ENCODE results near the gene LCN15.
"Not testable (repeated sequence)": the region's sequence is repeated elsewhere in the genome, so short reads cannot be mapped to it uniquely, and the experiment has no call there.

The LCN15 gene

GRCh38 chr9:136720898-136721338, 43.4 kb downstream of the LCN15 start:
- Mint-ChIP-seq H3K4me1 (peaks cover 60% of the 10 kb centered on the region), H3K4me3 (no peak overlapping the region), H3K27ac (peak overlapping the region; percentile 74), H3K27me3 (peaks cover 11% of the 10 kb centered on the region), H3K9me3 (no peaks in the 10 kb centered on the region), H3K36me3 (peaks cover 32% of the 10 kb centered on the region)
- no peak for ATAC-seq

- no peak for ATAC-seq
- Mint-ChIP-seq H3K36me3 (peaks cover 27% of the 10 kb centered on the region), H3K9me3 (no peaks in the 10 kb centered on the region), H3K27ac (peak overlapping the region; percentile 74), H3K4me1 (peaks cover 56% of the 10 kb centered on the region), H3K27me3 (peaks cover 16% of the 10 kb centered on the region), H3K4me3 (no peak overlapping the region)
Observed at GRCh38 chr9:136720251-136720897, 43.9 kb downstream of the LCN15 start.

DNA sequence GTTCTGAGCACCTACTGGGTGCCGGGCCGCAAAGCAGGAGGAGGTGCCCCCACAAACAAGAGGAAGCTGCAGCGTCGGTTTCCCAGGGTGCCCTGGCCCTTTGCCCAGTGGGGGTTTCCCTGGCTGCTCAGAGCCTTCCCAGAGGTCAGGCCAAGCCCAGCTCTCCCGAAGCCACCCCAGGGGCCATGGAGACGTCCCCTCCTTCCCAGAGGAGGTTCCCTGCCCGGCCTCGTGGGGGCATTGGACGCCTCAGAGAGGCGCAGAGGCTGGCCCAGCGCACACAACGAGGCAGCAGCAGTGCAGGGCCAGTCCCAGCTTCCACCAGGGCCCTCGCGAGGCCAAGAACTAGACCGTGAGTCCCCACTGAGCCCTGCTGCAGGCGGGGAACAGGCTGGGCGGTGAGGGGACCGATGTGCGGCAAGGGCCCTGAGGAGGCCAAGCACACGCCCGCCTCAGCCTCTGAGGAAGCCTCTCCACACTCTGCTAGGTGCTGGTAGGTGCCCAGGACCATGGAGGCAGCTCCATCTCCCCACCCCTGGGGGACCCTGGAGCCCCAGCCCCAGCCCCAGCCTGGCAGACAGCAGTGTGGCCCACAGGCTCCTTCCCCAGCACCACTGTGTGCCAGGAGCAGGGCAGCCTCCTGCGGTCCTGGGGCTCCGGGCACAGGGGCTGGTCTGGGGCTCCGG, 45.0 kb downstream of the LCN15 start:
- no peak overlapping the region for H3K4me3 Mint-ChIP-seq
- H3K27me3 Mint-ChIP-seq, result peaks cover 22% of the 10 kb centered on the region
- H3K36me3 Mint-ChIP-seq, result peaks cover 20% of the 10 kb centered on the region
- ATAC-seq, result peak; percentile 48
- no peaks in the 10 kb centered on the region for H3K9me3 Mint-ChIP-seq
- H3K4me1 Mint-ChIP-seq, result peaks cover 54% of the 10 kb centered on the region
- peak overlapping the region; percentile 58 for H3K27ac Mint-ChIP-seq

DNA sequence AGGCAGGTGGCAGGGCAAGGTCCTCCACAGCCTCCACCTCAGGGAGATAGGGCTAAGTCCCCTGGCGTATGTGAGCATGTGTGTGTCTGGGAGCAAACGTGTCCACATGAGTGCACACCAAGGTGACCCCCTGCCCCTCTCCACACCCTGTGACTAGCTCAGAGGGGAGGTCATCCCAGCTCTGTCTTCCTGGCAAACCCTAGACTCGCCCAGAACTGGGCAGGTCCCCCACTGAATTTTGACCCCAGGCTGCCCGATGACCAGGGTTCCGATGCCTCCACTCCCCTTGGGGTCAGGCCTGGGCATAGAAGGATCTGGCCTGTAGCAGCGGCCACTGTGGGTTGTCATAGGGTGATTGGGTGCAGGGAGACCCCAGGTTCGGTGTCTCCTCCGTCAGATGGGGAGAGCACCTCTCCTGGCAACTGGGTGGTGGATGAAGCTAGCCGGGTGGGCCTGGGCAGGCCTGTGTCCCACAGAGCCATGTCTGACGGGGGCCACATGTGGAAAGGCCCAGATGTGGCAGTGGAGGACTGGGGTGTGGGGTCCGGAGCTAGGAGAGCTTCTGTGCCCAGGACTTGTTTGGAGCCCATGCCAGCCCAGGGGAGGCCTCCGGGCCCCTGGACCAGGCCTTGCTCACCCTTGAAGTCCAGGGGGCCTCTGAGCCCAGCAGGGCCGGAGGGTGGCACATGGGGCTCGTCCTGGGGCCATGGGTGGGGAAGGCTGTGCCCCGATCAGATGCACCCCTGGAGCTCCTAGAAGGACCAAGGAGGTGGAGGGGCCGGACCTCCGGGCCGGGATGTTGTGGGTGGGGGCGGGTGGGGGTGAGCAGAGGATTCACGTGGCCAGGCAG, 45.7 kb downstream of the LCN15 start:
- Mint-ChIP-seq H3K4me1 (peaks cover 54% of the 10 kb centered on the region), H3K4me3 (no peak overlapping the region), H3K27me3 (peaks cover 30% of the 10 kb centered on the region), H3K36me3 (peaks cover 12% of the 10 kb centered on the region), H3K27ac (peak overlapping the region; percentile 58), H3K9me3 (no peaks in the 10 kb centered on the region)
- peak; percentile 3 for ATAC-seq

DNA sequence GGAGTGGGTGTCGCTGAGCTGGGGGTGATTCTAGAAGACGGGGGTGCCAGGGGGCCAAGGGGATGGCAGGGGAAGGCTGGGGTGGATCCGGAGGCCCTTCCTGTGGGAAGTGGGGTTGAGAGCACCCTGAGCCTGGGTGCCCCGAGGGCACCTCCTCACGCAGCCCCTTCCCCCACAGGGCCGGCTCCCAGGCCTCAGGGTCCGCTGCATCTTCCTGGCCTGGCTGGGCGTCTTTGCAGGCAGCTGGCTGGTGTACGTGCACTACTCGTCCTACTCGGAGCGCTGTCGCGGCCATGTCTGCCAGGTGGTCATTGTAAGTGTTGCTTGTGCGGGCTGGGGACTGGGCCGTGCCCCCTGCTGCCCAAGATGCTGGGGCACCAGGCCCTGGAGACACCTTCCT, 46.9 kb downstream of the LCN15 start:
- H3K4me1 Mint-ChIP-seq, result peaks cover 51% of the 10 kb centered on the region
- peaks cover 37% of the 10 kb centered on the region for H3K27me3 Mint-ChIP-seq
- no peaks in the 10 kb centered on the region for H3K9me3 Mint-ChIP-seq
- peaks cover 6% of the 10 kb centered on the region for H3K36me3 Mint-ChIP-seq
- ATAC-seq, result no peak
- H3K27ac Mint-ChIP-seq, result no peak overlapping the region
- no peak overlapping the region for H3K4me3 Mint-ChIP-seq

GRCh38 chr9:136714893-136715274, 49.4 kb downstream of the LCN15 start:
- peaks cover 41% of the 10 kb centered on the region for H3K4me1 Mint-ChIP-seq
- no peak overlapping the region for H3K4me3 Mint-ChIP-seq
- no peak for ATAC-seq

DNA sequence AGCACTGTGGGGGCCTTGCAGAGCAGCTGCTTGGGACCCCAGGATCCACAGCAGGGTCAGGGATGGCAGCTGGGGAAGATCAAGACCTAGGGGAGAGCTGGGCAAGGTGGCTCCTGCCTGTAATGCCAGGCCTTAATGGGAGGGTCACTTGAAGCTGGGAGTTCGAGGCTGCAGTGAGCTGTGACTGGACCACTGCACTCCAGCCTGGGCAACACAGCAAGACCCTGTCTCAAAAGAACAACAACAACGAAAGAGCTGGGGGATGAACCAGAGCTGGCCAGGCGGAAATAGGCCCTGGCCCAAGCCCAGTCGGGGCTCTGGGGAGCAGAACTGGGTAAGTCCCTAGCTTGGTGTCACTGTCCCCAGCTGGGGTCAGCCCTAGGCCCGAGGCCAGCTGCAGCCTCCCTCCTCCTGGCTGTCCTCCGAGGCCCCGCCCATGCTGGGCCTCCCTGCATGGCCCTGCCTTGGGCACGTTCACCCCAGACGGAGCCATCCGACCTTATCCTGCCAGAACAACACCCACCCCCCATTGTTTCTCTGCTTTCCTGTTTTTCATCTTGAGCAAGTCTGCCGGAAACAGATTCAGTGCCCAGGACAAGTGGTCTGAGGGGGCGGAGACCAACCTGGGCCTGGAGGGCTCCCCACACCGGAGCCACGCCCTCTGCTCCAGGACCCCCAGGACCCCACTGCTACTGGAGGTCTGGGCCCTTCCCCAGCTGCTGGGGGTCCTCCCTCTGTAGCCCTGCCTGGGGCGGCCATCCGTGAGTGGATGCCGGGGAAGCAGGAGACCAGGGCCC, 50.0 kb downstream of the LCN15 start:
- Mint-ChIP-seq H3K9me3 (no peaks in the 10 kb centered on the region), H3K36me3 (no peaks in the 10 kb centered on the region), H3K4me3 (no peak overlapping the region), H3K27ac (no peak overlapping the region), H3K4me1 (peaks cover 35% of the 10 kb centered on the region), H3K27me3 (peaks cover 64% of the 10 kb centered on the region)
- no peak for ATAC-seq

More at GRCh38 chr9:136714893-136715274, 49.4 kb downstream of the LCN15 start:
- H3K27ac Mint-ChIP-seq, result no peak overlapping the region
- no peaks in the 10 kb centered on the region for H3K9me3 Mint-ChIP-seq
- peaks cover 58% of the 10 kb centered on the region for H3K27me3 Mint-ChIP-seq
- no peaks in the 10 kb centered on the region for H3K36me3 Mint-ChIP-seq

- no peaks in the 10 kb centered on the region for H3K9me3 Mint-ChIP-seq
- H3K4me3 Mint-ChIP-seq, result peak overlapping the region; percentile 36
- peaks cover 64% of the 10 kb centered on the region for H3K27me3 Mint-ChIP-seq
- peaks cover 27% of the 10 kb centered on the region for H3K4me1 Mint-ChIP-seq
- H3K27ac Mint-ChIP-seq, result no peak overlapping the region
- ATAC-seq, result no peak
- H3K36me3 Mint-ChIP-seq, result no peaks in the 10 kb centered on the region
Observed at GRCh38 chr9:136713550-136713949, 50.8 kb downstream of the LCN15 start.

DNA sequence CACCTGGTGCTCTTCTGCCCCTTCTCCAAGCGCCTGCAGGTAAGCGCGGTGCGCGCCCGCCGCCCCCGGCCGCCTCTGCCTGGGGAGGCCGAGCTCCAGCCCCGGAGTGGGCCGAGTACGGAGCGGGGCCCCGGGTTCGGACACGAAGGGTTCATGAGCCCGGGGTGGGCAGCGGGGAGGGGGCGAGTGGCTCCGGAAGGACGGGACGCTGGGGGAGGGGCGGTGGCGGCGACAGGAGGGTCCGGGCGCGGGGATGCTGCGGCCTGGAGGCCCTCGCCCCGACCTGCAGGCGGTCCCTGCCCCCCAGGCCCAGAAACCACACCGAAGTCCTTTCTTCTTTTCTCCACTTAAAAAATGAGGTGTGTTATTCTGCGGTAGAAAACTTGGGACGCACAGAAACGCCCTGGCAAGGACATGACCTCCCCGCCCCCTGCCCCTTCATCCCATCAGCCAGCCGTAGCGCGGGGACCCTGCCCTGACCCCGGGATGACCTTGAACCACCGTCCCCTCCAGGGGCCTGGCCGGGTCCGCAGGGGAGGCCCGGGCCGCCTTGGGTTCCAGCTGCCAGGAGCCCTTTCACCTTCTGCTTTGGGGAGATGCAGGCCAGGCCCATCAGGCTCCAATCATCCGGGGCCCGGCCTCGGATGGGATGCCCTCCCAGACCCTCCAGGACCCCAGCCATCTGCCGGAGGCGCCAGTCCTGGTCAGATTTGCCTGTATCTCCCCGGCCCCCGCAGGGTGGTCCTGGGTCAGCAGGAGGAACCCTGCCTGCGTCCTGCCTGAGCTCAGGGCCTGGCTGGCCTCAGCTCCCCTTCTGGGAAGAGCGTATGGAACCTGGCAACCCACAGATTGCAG, 51.4 kb downstream of the LCN15 start:
- H3K4me1 Mint-ChIP-seq, result peaks cover 24% of the 10 kb centered on the region
- no peaks in the 10 kb centered on the region for H3K9me3 Mint-ChIP-seq
- ATAC-seq, result no peak
- peaks cover 64% of the 10 kb centered on the region for H3K27me3 Mint-ChIP-seq
- H3K27ac Mint-ChIP-seq, result no peak overlapping the region
- peak overlapping the region; percentile 36 for H3K4me3 Mint-ChIP-seq
- no peaks in the 10 kb centered on the region for H3K36me3 Mint-ChIP-seq

DNA sequence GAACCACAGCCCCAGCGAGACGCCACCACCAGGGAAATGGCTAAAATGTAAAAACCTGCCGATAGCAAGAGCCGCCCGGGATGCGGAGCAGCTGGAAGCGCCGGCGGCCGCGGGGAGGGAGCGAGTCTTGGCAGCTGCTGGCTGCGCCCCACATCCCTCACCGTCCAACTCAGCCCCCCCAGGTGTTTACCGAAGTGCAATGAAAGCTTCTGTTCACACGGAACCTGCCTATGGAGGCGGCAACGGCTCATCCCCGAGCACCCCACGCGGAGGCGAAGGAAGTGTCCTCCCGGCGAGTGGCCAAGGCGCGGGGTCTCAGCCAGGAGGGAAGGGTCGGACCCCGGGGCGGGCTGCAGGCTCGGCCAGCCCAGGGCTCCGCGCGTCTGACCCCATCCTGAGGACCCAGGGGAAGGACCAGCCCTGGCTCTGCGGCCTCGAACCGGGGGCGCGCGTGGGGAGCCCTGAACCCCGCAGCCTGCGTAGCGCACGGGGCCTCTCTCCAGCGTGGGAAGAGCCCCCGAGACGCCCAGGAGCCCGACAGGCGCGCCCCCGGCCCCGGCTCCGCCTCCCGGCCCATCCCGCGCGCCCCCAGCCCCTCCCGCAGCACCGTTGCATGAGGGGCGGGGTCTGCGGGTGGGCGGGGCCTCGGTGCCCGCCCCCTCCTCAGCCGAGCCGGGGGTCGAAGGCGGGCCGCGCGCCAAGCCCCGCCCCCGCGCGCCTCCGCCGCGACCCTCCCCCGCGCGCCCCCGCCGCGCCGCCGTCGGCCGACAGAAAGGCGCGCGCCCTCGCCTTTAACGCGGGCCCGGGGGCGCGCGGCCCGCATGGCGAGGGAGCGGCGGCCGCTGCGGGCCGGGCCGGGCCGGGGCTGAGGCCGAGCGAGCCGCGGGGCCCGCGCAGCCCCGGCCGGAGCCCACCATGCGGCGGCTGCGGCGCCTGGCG, 52.3 kb downstream of the LCN15 start, which contains the start of gene DIPK1B:
Gene DIPK1B (plus strand): TSS at position 822 of the 939 bp plus-strand sequence. CDS start 94 bp downstream, at position 916.
- Mint-ChIP-seq H3K36me3 (no peaks in the 10 kb centered on the region), H3K27ac (no peak within 1 kb of the TSS), H3K9me3 (no peaks in the 10 kb centered on the region), H3K27me3 (peaks cover 64% of the 10 kb centered on the region), H3K4me3 (peak within 1 kb of the TSS; percentile 57), H3K4me1 (peaks cover 24% of the 10 kb centered on the region)
- ATAC-seq, result no peak

DNA sequence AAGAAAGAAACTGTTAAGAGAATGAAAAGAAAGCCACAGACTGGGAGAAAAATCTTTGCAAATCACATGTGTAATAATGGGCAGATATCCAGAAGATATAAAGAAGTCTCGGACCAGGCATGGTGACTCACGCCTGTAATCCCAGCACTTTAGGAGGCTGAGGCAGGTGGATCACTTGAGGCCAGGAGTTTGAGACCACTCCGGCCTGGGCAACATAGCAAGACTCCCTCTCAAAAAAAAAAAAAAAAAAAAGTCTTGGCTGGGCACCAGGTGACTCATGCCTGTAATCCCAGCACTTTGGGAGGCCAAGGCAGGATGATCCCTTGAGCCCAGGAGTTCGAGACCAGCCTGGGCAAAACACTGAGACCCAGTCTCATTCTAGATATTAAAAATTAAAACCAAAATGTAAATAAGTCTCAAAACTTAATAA, 53.1 kb downstream of the LCN15 start:
- peak overlapping the region; percentile 52 for H3K4me3 Mint-ChIP-seq

DNA sequence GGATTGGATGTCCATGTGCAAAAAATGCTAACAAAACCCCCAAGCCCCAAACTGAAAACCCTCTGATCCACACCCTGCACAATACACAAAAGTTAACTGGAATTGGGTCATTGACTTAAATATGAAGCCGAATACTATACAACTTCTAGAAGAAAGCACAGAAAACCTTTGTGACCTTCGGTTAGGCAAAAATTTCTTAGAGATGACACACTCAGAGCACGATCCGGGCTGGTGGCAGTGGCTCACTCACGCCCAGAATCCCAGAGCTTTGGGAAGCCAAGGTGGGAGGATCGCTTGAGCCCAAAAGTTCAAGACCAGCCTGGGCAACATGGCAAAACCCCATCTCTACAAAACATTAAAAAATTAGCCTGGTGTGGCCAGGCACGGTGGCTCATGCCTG, 53.8 kb downstream of the LCN15 start:
- ATAC-seq, result no peak
- Mint-ChIP-seq H3K27ac (no peak overlapping the region), H3K4me3 (no peak overlapping the region), H3K9me3 (no peaks in the 10 kb centered on the region), H3K36me3 (no peaks in the 10 kb centered on the region), H3K4me1 (peaks cover 24% of the 10 kb centered on the region), H3K27me3 (peaks cover 50% of the 10 kb centered on the region)

More for the DNA sequence above, 53.1 kb downstream of the LCN15 start:
- not testable (repeated sequence) for ATAC-seq, H3K27ac Mint-ChIP-seq, H3K9me3 Mint-ChIP-seq, H3K36me3 Mint-ChIP-seq
- Mint-ChIP-seq H3K4me1 (peaks cover 24% of the 10 kb centered on the region), H3K27me3 (peaks cover 57% of the 10 kb centered on the region)

Measured in stimulated activated memory B cell treated with anti-CD40 and anti-IgM and Interleukin-4, amounts not matched to agents 10 μg/mL and 1 μg/mL and 100 μg/mL, for 72 hours (primary cell).